T-helper 9 cell (primary cell): ENCODE results near the gene TEDC1.

Experiments used
- DNase-seq: peaks from one replicate; pipeline ENCODE4 v3.0.0-alpha.2; 2020

The TEDC1 gene

DNA sequence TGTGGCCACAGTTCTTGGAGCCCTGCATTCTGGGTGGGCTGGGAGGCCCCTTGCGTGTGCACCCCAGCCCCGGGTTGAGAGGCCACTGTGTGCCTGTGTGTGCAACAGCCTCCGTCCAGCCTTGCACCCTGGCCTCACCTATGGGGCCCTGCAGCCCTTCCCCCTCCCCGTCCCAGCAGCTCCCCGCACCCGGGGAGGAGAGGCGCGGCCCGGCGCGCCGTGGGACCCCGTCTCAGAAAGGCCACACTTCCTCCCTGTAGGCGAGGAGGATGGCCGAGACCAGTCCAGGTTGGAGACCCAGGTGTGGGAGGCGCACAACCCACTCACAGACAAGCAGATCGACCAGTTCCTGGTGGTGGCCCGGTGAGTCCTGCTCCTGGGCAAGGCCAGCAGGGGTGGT lies 33.0 kb upstream of the TEDC1 start:
- no peak for DNase-seq

DNA sequence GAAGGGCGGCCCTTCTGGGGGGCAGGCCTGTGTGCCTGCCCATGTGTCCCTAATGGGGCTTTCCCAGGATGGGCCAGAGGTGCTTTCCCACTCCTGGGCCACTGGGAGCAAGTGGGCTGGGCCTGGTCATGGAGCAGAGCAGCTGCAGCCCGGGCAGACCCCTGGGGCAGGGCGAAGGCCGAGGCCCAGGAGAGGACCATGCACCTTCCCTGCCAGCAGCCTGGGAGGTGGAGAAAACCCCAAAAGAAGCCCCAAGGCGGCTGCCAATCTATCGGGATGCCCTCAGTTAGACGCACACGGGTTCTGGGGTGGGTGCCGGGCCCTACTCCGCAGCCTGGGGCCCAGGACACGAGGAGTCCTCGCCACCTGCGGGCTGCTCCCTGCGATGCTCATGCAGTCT lies 32.5 kb upstream of the TEDC1 start:
- DNase-seq: no peak

DNA sequence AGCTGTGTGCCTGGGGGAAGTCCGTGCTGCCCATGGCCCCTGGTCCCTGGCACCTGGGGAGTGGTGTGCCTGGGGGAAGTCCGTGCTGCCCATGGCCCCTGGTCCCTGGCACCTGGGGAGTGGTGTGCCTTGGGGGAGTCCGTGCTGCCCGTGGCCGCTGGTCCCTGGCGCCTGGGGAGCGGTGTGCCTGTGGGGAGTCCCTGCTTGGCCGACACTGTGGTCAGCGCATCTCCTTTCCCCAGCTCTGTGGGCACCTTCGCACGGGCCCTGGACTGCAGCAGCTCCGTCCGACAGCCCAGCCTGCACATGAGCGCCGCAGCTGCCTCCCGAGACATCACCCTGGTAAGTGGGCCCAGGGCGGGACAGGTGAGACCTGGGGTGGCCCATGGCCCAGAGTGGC lies 30.9 kb upstream of the TEDC1 start:
- DNase-seq: no peak

DNA sequence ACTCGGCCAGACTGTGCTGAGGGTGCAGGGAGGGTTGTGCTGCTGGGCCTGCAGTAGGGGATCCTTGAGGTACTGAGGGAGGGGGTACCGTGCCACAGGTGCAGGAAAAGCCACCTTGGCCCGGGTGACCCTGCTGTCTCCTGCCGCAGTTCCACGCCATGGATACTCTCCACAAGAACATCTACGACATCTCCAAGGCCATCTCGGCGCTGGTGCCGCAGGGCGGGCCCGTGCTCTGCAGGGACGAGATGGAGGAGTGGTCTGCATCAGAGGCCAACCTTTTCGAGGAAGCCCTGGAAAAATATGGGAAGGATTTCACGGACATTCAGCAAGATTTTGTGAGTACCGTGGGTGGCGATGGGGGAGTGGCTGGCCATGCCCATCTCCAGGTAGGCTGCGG lies 30.4 kb upstream of the TEDC1 start:
- DNase-seq: no peak

DNA sequence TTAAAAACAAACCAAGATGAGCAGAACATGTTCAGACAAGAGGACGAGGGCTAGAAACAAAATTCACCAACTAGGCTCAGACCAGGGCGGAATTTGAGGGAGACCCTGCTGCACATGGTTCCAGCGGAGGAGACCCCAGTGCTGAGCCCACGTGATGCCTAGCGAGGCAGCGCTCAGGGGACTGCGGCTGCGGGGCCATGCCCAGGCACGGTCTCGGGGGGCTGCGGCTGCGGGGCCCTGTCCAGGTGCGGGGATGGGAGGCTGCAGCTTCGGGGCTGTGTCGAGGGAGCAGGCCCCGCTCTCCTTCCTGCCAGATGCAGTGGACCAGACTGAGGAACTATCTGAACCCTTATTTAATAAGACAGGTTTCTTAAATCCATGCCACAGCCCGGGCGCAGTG lies 29.1 kb upstream of the TEDC1 start:
- no peak for DNase-seq

DNA sequence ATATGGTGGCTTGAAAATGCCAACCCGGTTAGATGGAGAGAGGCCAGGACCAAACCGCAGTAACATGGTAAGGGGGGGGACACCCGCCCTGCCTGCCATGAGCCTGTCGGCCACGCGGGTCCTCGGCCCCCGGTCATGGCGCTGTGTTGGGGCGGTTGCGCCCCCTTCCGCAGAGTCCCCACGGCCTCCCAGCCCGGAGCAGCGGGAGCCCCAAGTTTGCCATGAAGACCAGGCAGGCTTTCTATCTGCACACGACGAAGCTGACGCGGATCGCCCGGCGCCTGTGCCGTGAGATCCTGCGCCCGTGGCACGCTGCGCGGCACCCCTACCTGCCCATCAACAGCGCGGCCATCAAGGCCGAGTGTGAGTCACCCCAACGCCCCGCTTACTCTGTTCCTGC lies 26.5 kb upstream of the TEDC1 start:
- DNase-seq: no peak

DNA sequence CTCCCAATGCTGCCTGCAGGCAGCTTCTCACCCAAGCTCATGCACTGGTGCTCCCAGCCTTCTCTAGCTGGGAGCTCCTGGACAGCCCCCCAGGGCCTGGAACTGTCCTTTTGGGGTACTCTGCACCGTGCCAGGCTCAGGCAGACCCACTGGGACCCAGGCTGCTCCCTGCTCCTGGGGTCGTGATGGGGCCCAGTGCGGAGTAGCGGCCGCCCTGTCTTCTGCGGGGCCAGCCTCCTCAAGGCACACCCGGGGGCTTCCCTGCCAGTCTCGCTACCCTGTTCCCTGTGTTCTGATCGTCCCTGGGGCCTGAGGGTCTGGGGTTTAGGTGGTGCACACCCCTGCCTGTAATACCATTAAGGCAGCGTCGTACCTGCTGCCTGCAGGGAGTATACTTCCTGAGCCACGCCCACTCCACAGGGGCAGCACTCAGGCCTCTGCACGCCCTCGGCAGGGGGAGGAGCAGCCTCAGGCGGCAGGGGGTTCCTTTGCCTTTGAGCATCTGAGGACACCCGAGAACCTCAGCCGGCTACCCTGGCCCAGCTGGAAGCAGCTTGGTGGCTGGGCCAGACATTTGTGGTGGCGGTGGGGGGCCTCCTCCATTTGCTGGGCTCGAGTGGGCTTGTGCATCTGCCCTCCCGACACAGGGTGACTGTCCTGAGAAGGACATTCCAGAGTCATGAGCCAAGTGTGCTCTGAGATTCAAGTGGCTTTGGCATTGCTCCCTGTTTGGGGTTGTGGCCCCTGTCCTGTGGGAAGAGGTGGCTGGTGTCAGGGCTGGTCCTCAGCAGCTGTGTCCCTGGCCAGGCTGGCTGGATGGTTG lies 25.6 kb upstream of the TEDC1 start:
- DNase-seq: no peak

DNA sequence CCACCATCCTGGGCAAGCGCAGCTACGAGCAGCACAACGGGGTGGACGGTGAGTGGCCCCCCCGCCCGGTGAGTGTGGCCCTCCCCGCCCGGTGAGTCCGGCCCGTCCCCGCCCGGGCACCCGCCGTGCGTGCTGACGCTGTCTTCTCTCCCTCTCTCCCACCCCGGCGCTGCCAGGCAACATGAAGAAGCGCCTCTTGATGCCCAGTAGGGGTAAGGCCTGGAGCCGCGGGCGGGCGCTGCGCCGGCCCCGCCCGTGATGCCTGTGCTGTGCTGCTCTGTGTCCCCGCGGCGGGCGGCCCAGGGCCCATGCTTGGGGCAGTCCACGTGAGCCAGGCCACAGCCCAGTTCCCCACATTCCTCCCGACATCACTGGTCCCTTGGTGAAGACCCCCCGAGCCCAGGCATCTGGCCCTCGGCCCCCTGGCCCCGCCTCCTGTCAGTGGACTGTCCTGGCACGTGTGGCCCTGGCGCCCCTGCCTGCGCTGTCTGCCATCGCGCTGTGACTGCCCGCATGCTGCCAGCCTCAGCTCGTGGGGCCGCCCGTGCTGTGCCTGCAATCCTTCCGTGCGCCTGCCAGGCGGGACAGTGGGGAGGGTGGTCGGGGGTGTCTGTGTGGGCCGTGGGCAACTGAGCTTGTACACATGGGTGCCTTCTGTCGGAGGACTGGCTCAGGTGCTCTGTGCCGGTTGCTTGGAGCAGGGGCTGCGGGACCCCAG lies 24.4 kb upstream of the TEDC1 start:
- DNase-seq: no peak

DNA sequence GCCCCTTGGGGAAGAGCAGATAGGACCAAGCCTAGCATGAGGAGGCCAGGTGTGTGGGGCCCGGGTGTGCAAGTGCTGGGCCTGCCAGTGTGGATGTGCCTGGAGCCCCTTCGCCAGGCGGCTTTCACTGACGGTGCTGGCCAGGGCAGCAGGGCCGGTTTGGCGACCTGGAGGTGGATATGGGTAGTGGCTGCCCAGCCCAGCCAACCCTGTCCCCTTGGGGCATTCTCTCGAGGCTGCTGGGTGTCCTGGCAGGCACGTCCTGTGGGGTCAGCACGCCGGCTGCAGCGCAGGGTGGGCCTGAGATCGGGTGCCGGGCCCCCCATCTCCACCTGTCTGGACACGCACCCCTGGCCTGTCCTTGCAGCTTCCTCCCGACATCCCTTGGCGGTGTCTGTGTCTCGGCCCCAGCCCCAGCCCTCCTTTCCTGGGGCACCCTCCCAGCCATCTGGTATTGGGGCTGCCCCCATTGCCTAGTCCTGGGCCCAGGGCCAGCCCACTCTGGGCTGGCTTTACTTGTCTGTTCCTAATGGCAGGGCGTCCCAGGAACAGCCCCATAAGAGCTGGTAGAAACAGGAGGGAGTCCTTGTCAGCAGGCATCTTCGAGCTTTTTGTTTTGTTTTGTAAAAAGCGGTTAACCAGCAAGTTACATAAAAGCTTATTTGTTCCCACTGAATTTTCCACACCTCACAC lies 23.7 kb upstream of the TEDC1 start:
- DNase-seq: no peak

DNA sequence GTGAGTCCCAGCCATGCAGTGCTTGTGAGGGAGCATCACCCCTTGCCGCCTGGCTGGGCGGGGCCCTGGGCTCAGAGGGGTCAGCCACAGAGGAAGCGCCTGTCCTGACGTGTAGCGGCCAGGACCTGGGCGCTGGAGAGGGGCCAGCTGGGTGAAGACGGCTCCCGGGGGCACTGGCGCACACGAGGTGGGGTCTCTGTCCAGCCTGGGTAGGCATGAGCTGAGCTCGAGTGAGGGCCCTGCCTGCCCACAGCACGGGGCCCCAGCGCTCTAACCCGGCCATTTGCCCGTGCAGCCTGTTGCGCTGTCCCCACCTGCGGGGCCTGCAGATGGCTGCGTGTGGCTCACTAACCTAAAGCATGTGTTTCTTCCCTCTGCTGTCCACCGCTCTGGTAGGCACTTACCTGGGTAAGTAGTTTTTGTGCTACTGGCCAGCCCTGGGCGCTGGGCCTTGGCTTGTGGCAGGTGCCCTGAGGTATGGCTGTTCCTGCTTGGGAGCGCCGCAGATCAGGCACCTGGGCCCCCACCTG lies 23.0 kb upstream of the TEDC1 start:
- no peak for DNase-seq

DNA sequence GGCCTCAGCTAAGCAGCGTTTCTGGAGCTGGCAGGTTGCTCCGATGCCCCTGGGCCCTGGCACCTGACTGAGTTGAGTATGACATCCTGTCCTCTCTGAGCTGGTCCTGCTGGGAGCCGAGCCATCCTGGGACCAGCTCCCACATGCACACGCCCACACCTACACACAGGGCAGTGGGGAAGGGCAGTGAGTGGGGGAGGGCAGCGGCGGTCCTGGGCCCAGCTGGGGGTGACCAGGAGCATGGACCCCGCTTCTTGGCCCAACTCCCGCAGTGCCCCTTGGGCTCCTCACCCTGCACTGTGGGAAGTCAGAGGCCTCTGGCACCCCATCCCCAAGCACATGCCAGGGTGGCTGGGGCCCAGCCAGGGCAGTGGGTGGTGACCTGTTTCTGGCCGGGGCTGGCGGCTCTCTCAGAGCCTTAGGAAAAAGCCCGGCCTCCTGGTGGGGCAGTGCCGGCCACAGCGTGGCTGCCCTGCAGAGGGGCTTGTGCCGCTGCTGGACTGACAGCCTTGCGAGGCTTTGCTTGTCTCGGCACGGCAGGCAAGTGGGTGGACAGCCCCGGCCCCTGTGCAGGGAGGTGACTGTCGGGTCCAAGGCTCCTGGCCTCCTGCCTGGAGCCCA lies 22.3 kb upstream of the TEDC1 start:
- DNase-seq: no peak

DNA sequence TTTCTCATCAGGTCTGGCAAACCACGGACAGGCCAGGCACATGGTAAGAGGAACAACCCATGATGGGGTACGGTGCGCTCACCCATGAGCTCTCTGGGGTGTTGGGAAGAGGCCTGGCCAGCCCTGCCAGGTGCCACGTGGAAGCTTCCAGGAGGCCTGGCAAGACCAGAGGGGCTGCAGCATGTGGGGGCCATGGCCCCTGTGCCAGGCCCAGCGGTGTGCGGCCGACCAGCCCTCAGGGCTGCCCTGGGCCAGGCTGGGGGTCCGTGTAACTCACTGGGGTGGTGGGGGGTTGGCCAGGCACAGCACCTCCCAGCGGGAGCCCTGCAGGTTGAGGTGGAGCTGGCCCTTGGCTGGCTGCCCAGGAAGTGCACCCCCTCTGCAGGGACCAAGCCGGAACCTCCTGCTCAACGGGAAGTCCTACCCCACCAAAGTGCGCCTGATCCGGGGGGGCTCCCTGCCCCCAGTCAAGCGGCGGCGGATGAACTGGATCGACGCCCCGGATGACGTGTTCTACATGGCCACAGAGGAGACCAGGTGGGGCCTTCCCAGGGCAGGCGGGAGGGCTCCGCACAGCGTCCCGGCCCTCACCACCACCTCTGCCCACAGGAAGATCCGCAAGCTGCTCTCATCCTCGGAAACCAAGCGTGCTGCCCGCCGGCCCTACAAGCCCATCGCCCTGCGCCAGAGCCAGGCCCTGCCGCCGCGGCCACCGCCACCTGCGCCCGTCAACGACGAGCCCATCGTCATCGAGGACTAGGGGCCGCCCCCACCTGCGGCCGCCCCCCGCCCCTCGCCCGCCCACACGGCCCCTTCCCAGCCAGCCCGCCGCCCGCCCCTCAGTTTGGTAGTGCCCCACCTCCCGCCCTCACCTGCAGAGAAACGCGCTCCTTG lies 21.3 kb upstream of the TEDC1 start:
- DNase-seq: no peak

DNA sequence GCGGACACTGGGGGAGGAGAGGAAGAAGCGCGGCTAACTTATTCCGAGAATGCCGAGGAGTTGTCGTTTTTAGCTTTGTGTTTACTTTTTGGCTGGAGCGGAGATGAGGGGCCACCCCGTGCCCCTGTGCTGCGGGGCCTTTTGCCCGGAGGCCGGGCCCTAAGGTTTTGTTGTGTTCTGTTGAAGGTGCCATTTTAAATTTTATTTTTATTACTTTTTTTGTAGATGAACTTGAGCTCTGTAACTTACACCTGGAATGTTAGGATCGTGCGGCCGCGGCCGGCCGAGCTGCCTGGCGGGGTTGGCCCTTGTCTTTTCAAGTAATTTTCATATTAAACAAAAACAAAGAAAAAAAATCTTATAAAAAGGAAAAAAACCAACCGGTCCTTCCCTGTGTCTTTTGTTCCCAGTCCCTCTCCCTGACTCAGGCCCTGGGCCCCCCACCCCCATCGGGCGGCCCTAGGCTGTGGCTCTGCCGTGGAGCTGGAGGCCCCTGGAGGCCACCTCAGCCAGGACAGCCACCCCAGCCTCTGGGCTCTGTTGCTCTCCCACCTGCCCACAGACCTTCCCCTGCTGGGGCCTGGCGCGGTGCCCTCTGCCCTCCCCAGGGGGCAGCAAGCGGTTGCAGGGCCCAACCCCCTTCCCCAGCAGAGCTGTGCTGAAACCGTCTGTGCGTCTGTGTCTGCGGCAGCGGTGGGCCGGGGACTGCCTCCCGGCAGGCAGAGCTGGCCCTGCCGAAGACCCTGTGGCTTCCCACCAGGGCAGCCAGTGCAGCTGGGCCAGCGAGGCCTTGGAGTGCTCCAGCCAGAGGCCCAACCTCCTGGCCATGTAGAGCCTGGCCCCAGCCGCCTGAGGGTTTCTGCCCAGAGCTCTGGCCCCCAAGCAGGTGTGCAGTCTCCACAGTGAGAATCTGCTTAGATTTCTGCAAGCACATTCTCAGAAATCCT lies 20.4 kb upstream of the TEDC1 start:
- no peak for DNase-seq

DNA sequence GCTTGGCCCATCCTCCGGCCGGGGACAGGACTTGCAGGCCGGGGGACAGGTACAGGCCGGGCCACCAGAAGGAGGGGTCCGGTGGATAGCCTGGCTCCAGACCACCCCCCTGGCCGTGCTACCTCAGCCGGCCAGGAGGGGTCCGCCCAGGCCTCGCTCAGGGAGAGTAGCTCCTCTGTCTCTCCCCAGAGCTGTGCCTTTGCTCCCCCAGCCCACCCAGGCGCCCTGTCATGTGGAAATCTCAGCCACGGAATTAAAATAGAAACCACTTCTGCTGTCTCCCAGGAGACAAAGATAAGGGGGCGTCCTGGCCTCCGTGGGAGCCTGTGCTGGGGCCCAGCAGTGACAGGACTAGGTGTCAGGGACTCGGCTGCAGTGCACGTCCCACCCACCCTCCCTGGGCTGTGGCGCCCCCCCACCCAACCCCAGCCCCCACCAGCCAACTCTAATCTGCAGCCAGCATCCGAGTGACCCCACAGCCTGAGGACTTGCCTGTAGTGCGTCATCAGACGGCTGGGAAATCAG lies 19.7 kb upstream of the TEDC1 start:
- DNase-seq: no peak

DNA sequence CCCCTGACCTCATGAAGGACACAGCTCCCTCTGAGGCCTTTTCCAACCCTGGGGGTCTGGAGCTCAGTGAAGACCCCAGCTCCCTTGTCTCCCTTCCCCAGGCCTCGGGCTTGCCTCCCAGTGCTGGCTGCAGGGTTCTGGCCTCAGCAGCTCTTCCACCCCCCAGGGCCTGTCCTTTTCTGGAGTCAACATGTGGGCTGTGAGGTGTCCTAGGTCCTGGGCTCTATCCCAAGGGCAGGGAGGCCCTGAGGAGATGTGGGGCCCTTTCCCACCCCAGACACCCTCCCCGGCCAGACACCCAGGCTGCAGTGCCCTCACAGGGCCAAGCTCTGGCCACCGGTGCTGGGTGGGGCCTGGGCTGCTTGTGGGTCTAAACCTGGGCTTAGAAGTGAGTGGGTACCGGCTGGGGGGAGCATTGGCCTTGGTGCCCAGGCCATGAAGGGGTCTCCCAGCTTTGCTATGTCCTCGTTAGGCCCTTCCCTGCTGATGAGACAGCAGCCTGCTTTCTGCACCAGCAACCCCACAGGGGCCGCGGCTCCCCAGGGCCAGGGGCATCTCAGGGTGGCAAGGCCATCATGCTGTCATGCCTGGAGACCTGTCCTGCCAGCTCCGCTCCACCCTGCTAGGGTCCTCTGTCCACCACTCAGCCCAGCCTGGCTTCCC lies 19.1 kb upstream of the TEDC1 start:
- DNase-seq: no peak

DNA sequence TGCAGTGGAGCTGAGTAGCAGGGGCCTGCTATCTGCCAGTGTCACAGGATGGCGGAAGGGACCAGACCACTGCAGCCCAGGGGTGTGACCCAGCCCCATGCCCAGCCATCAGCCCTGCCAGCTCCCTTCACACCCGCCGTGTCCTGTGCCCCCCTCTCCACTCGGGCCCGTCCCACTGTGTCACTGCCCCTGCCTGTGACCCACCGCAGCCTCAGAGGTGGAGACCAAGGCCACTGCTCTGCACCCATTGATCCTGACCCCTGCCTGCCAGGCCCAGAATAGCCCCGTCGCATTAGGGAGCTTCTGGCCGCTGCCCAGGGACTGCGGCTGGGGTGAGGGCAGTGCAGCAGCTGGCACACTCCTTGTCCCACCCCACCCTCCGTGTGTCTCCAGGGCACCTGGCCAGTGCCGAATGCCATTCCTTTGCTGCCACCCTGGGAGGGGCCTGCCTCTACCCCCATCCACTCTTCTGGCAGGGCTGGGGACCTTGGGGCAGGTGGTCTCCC lies 18.5 kb upstream of the TEDC1 start:
- no peak for DNase-seq

DNA sequence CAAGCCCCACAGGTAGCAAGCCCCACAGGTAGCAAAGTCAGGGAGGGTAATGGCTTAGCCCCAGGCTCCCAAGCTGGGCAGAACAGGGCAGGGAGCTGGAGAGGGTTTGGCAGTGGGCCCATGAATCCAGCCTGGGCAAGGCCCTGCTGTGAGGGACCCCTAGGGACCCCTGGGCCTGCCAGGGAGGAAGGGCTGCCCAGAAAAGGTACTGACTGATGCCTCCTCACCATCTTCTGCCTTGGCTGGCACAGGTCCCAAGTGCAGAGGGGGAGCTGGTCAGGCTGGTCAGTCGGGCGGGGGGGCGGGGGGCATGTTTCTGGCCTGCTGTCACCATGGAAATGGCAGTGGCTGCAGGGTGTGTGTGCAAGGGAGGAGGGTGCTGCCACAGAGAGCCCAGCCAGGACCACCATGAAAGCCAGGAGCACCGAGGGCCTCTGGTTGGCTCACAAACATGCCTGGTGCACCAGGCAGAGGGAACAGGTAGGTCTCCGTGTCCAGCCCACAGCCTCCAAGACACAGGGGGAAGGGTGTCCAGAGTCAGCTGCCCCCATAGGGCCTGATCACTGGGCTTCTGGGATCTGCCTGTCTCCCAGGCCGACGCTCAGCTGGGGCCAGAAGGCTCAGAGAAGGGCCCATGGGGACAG lies 17.9 kb upstream of the TEDC1 start:
- no peak for DNase-seq

DNA sequence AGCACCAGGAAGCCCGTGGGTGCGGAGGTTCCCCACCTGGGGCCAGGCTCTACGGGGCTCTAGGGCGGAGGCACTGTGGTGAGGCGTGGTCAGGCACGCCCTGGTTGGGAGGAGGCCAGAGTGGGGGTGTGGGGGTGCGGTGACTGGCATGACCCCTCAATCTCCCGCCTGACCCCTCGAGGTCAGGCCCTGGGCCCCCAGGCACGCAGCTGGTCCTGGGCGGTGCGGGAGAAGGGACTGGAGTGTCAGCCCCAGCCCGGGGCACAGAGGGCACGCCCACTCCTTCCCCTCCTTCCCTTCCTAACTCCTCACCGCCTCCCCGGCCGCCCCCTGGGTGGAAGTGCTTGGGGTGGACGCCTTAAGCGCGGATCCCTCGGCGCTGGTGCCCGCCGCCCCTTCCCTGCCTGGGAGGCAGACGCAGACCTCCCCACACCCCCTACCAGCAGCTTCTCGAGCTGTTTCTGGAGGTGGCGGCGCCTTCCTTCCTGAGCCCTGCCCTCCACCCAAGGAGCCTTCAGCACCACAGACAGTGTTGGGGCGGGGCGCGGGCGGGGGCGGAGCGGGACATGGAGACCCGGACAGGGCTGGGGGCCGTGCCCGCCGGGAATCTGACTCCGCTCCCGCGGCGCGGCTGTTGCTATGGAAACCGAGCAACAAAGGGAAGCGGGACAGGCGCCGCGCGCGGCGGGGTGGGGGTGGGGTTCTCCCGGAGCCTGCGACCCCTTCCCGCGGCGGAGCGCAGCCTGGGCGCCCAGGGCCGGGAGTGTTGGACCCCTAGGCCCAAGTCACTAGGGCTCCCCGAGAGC lies 17.2 kb upstream of the TEDC1 start:
- peak; percentile 83 for DNase-seq
